ENCODE measurements around the gene C1QTNF1. TPM values are rescaled to one million over a fixed set of nuclear protein-coding genes. Genes with fewer than 3 reads are reported as not detected.
A peak's percentile ranks its signal among the peaks of the same experiment; 100 is the strongest.

The C1QTNF1 gene
- polyA plus RNA-seq, 1 donor from 2014 or later: not detected

GRCh38 chr17:79084291-79085153 is 60.6 kb downstream of the C1QTNF1 start:
- Mint-ChIP-seq H3K36me3 (peaks cover 3% of the 10 kb centered on the region), H3K27me3 (no peaks in the 10 kb centered on the region), H3K27ac (no peak overlapping the region), H3K9me3 (no peaks in the 10 kb centered on the region), H3K4me3 (no peak overlapping the region), H3K4me1 (no peaks in the 10 kb centered on the region)

GRCh38 chr17:79085154-79085920 is 61.4 kb downstream of the C1QTNF1 start:
- H3K27ac Mint-ChIP-seq: no peak overlapping the region
- no peaks in the 10 kb centered on the region for H3K27me3 Mint-ChIP-seq
- H3K4me1 Mint-ChIP-seq: no peaks in the 10 kb centered on the region
- no peak overlapping the region for H3K4me3 Mint-ChIP-seq
- H3K9me3 Mint-ChIP-seq: no peaks in the 10 kb centered on the region
- peaks cover 3% of the 10 kb centered on the region for H3K36me3 Mint-ChIP-seq

GRCh38 chr17:79085921-79086551 is 62.1 kb downstream of the C1QTNF1 start:
- Mint-ChIP-seq H3K27ac (peak overlapping the region in 1 of 3 donors; percentile 42), H3K4me1 (peaks cover 0 to 2% (median 2%) of the 10 kb centered on the region in 3 donors), H3K36me3 (peaks cover 1% of the 10 kb centered on the region), H3K9me3 (no peaks in the 10 kb centered on the region), H3K4me3 (no peak overlapping the region), H3K27me3 (peaks cover 1% of the 10 kb centered on the region)

GRCh38 chr17:79086609-79087427 is 62.8 kb downstream of the C1QTNF1 start:
- Mint-ChIP-seq H3K4me1 (peaks cover 0 to 2% (median 2%) of the 10 kb centered on the region in 3 donors), H3K4me3 (no peak overlapping the region), H3K9me3 (no peaks in the 10 kb centered on the region), H3K27me3 (peaks cover 1% of the 10 kb centered on the region), H3K36me3 (peaks cover 1% of the 10 kb centered on the region), H3K27ac (peak overlapping the region in 2 of 3 donors; percentile 42 to 67)

GRCh38 chr17:79087428-79088143 is 63.6 kb downstream of the C1QTNF1 start:
- H3K27me3 Mint-ChIP-seq: peaks cover 5% of the 10 kb centered on the region
- peak overlapping the region in 1 of 3 donors; percentile 67 for H3K27ac Mint-ChIP-seq
- H3K4me1 Mint-ChIP-seq: peaks cover 0 to 2% (median 2%) of the 10 kb centered on the region in 3 donors
- peak overlapping the region in 1 of 4 donors; percentile 38 for H3K4me3 Mint-ChIP-seq
- peaks cover 1% of the 10 kb centered on the region for H3K36me3 Mint-ChIP-seq
- H3K9me3 Mint-ChIP-seq: no peaks in the 10 kb centered on the region

- Mint-ChIP-seq H3K27me3 (peaks cover 8% of the 10 kb centered on the region), H3K9me3 (no peaks in the 10 kb centered on the region), H3K27ac (no peak overlapping the region), H3K4me3 (no peak overlapping the region), H3K36me3 (peaks cover 1% of the 10 kb centered on the region), H3K4me1 (peaks cover 0 to 2% (median 2%) of the 10 kb centered on the region in 3 donors)
These were observed 64.5 kb downstream of the C1QTNF1 start for GRCh38 chr17:79088247-79088996.

GRCh38 chr17:79088997-79089328 is 65.0 kb downstream of the C1QTNF1 start:
- Mint-ChIP-seq H3K36me3 (peaks cover 1% of the 10 kb centered on the region), H3K27ac (peak overlapping the region in 1 of 3 donors; percentile 10), H3K27me3 (peaks cover 11% of the 10 kb centered on the region), H3K4me3 (no peak overlapping the region), H3K4me1 (peaks cover 0 to 3% (median 2%) of the 10 kb centered on the region in 3 donors), H3K9me3 (no peaks in the 10 kb centered on the region)

GRCh38 chr17:79089720-79090442 is 65.9 kb downstream of the C1QTNF1 start:
- Mint-ChIP-seq H3K36me3 (peaks cover 1% of the 10 kb centered on the region), H3K27ac (no peak overlapping the region), H3K27me3 (peaks cover 17% of the 10 kb centered on the region), H3K4me3 (no peak overlapping the region), H3K9me3 (no peaks in the 10 kb centered on the region), H3K4me1 (peaks cover 0 to 3% (median 2%) of the 10 kb centered on the region in 3 donors)

GRCh38 chr17:79090443-79091225 is 66.7 kb downstream of the C1QTNF1 start:
- peaks cover 1% of the 10 kb centered on the region for H3K36me3 Mint-ChIP-seq
- peaks cover 0 to 3% (median 2%) of the 10 kb centered on the region in 3 donors for H3K4me1 Mint-ChIP-seq
- H3K27ac Mint-ChIP-seq: no peak overlapping the region
- peaks cover 20% of the 10 kb centered on the region for H3K27me3 Mint-ChIP-seq
- H3K9me3 Mint-ChIP-seq: no peaks in the 10 kb centered on the region
- no peak overlapping the region for H3K4me3 Mint-ChIP-seq

GRCh38 chr17:79091226-79091670 is 67.3 kb downstream of the C1QTNF1 start:
- peaks cover 24% of the 10 kb centered on the region for H3K27me3 Mint-ChIP-seq
- H3K9me3 Mint-ChIP-seq: no peaks in the 10 kb centered on the region
- H3K36me3 Mint-ChIP-seq: peaks cover 1% of the 10 kb centered on the region
- H3K4me1 Mint-ChIP-seq: peaks cover 0 to 3% (median 2%) of the 10 kb centered on the region in 3 donors
- no peak overlapping the region for H3K4me3 Mint-ChIP-seq
- H3K27ac Mint-ChIP-seq: no peak overlapping the region

GRCh38 chr17:79092567-79092966 is 68.6 kb downstream of the C1QTNF1 start:
- Mint-ChIP-seq H3K27me3 (peaks cover 26% of the 10 kb centered on the region), H3K36me3 (peaks cover 1% of the 10 kb centered on the region), H3K4me3 (no peak overlapping the region), H3K4me1 (peaks cover 0 to 3% (median 2%) of the 10 kb centered on the region in 3 donors), H3K9me3 (no peaks in the 10 kb centered on the region), H3K27ac (peak overlapping the region in 1 of 3 donors; percentile 91)

GRCh38 chr17:79093270-79093669 is 69.3 kb downstream of the C1QTNF1 start:
- Mint-ChIP-seq H3K4me1 (peaks cover 0 to 5% (median 2%) of the 10 kb centered on the region in 3 donors), H3K27me3 (peaks cover 32% of the 10 kb centered on the region), H3K27ac (no peak overlapping the region), H3K4me3 (no peak overlapping the region), H3K36me3 (peaks cover 1% of the 10 kb centered on the region), H3K9me3 (no peaks in the 10 kb centered on the region)

All from IgD-negative memory B cell (primary cell).